ENCODE results near the gene SH3BP1. TPM values are rescaled to one million over a fixed set of nuclear protein-coding genes. Genes with fewer than 3 reads are reported as not detected.

SH3BP1 gene
- total and polyA plus RNA-seq, 2 donors (not counting 1 experiment from before 2014, with no cell fraction given): 44.0 to 69.7 TPM

DNA sequence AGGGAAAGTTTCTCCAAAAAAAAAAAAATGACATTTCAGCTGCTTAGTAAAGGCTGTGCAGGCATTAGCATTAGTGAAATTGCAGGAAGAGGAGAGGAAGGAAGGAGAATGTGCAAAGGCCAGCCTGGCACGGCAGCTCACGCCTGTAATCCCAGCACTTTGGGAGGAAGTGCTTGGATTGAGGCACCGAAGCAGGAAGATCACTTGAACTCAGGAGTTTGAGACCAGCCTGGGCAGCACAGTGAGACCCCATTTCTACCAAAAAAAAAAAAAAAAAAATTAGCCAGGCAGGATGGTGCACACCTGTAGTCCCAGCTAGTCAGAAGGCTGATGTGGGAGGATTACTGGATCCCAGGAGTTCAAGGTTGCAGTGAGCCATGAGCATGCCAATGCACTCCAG is 65.2 kb downstream of the SH3BP1 start:
- intact Hi-C loops (cut with micrococcal nuclease): no loop called here
- no peak overlapping the region for H3K9ac ChIP-seq (ENCODE audit: low read length)
- no peak overlapping the region for H3K4me3 ChIP-seq (ENCODE audit: control extremely low read depth in 1 of 5, extremely low read depth in 1 of 5, insufficient read depth in 1 of 5, low read depth in 2 of 5, low read length in 4 of 5)
- WGBS (ENCODE audit: insufficient coverage): 68% methylated on average over 3 of the region's 3 CpGs
- H3K27ac ChIP-seq (ENCODE audit: low read length in 2 of 2): no peak overlapping the region
- Mint-ChIP-seq H3K9me3 (ENCODE audit: insufficient read depth) (no peaks in the 10 kb centered on the region), H3K27me3 (no peaks in the 10 kb centered on the region), H3K4me3 (no peak overlapping the region), H3K27ac (no peak overlapping the region), H3K4me1 (no peaks in the 10 kb centered on the region)
- DNase-seq (no peak), ATAC-seq (ENCODE audit: low read depth) (no peak)
- no peaks in the 10 kb centered on the region for H3K4me1 ChIP-seq (ENCODE audit: control insufficient read depth in 2 of 2, insufficient read depth in 2 of 2, low read length in 2 of 2)
- H3K27me3 ChIP-seq (replicated peaks in 1 of 4; ENCODE audit: control extremely low read depth in 1 of 4, control insufficient read depth in 3 of 4, insufficient read depth in 4 of 4, low read length in 3 of 4): no peaks in the 10 kb centered on the region
- ChIA-PET POLR2A (interaction anchor here (0.7 kb wide), 2 partner anchors 10 kb away, joined by 3 to 5 read pairs; no protein-coding TSS in a partner anchor), CTCF (interaction anchor here (0.7 kb wide), 1 partner anchor 430 kb away, joined by 3 read pairs; no protein-coding TSS in a partner anchor)
- peaks cover 0 to 2% of the 10 kb centered on the region in 2 experiments for H3K36me3 ChIP-seq (replicated peaks in 1 of 2; ENCODE audit: control extremely low read depth in 1 of 2, control insufficient read depth in 1 of 2, extremely low read depth in 1 of 2, insufficient read depth in 2 of 2, low read length in 1 of 2)
- H2AFZ ChIP-seq (ENCODE audit: insufficient read depth, low read depth, low read length, poor library complexity, severe bottlenecking): no peak overlapping the region
- no peaks in the 10 kb centered on the region for H4K20me1 ChIP-seq (ENCODE audit: control insufficient read depth, insufficient read depth, low read length, poor library complexity, severe bottlenecking)
- H3K79me2 ChIP-seq (ENCODE audit: control insufficient read depth, insufficient read depth, low read length): no peaks in the 10 kb centered on the region
- no peak overlapping the region for H3K4me2 ChIP-seq (replicated peaks; ENCODE audit: low read depth, low read length, poor library complexity, severe bottlenecking)
- TF ChIP-seq, protein P1, sequence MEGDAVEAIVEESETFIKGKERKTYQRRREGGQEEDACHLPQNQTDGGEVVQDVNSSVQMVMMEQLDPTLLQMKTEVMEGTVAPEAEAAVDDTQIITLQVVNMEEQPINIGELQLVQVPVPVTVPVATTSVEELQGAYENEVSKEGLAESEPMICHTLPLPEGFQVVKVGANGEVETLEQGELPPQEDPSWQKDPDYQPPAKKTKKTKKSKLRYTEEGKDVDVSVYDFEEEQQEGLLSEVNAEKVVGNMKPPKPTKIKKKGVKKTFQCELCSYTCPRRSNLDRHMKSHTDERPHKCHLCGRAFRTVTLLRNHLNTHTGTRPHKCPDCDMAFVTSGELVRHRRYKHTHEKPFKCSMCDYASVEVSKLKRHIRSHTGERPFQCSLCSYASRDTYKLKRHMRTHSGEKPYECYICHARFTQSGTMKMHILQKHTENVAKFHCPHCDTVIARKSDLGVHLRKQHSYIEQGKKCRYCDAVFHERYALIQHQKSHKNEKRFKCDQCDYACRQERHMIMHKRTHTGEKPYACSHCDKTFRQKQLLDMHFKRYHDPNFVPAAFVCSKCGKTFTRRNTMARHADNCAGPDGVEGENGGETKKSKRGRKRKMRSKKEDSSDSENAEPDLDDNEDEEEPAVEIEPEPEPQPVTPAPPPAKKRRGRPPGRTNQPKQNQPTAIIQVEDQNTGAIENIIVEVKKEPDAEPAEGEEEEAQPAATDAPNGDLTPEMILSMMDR (IDR thresholded peaks at IDR 0.05): no peak
- no peak for TF ChIP-seq EZH2 (IDR thresholded peaks at IDR 0.05; ENCODE audit: borderline replicate concordance, insufficient read depth, low read depth, low read length, poor library complexity, severe bottlenecking)
- H3K9me3 ChIP-seq (ENCODE audit: control extremely low read depth in 1 of 3, control insufficient read depth in 2 of 3, insufficient read depth in 1 of 3, low read length in 2 of 3): no peaks in the 10 kb centered on the region

DNA sequence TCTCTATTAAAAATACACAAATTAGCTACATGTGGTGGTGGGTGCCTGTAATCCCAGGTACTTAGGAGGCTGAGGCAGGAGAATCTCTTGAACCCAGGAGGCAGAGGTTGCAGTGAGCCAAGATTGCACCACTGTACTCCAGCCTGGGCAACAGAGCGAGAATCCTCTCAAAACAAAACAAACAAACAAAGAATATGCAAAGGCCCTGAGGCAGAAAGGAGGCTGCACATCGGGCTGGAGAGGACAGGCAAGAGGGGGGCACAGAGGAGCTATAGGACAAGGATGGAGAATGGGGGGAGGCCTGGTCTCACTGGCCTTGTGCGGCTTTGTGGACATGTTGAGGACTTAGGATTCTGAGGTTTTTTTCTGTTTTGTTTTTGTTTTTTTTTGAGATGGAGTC is 65.7 kb downstream of the SH3BP1 start:
- intact Hi-C loops (cut with micrococcal nuclease): no loop called here
- no peaks in the 10 kb centered on the region for H4K20me1 ChIP-seq (ENCODE audit: control insufficient read depth, insufficient read depth, low read length, poor library complexity, severe bottlenecking)
- ChIA-PET POLR2A (interaction anchor here (0.7 kb wide), 2 partner anchors 9 to 10 kb away, joined by 3 to 5 read pairs; no protein-coding TSS in a partner anchor), CTCF (no interaction called here)
- no peak for DNase-seq
- Mint-ChIP-seq H3K9me3 (ENCODE audit: insufficient read depth) (no peaks in the 10 kb centered on the region), H3K27ac (no peak overlapping the region), H3K4me1 (no peaks in the 10 kb centered on the region), H3K4me3 (no peak overlapping the region), H3K27me3 (no peaks in the 10 kb centered on the region)
- no peak overlapping the region for H2AFZ ChIP-seq (ENCODE audit: insufficient read depth, low read depth, low read length, poor library complexity, severe bottlenecking)
- no peaks in the 10 kb centered on the region for H3K79me2 ChIP-seq (ENCODE audit: control insufficient read depth, insufficient read depth, low read length)
- WGBS (ENCODE audit: insufficient coverage): 80% methylated on average over 2 of the region's 3 CpGs
- H3K9me3 ChIP-seq (ENCODE audit: control extremely low read depth in 1 of 3, control insufficient read depth in 2 of 3, insufficient read depth in 1 of 3, low read length in 2 of 3): no peaks in the 10 kb centered on the region
- H3K27ac ChIP-seq (ENCODE audit: low read length in 2 of 2): no peak overlapping the region
- H3K9ac ChIP-seq (ENCODE audit: low read length): no peak overlapping the region
- H3K4me3 ChIP-seq (ENCODE audit: control extremely low read depth in 1 of 5, extremely low read depth in 1 of 5, insufficient read depth in 1 of 5, low read depth in 2 of 5, low read length in 4 of 5): no peak overlapping the region
- no peaks in the 10 kb centered on the region for H3K4me1 ChIP-seq (ENCODE audit: control insufficient read depth in 2 of 2, insufficient read depth in 2 of 2, low read length in 2 of 2)
- no peak for ATAC-seq (ENCODE audit: low read depth)
- H3K27me3 ChIP-seq (replicated peaks in 1 of 4; ENCODE audit: control extremely low read depth in 1 of 4, control insufficient read depth in 3 of 4, insufficient read depth in 4 of 4, low read length in 3 of 4): no peaks in the 10 kb centered on the region
- peaks cover 0 to 2% of the 10 kb centered on the region in 2 experiments for H3K36me3 ChIP-seq (replicated peaks in 1 of 2; ENCODE audit: control extremely low read depth in 1 of 2, control insufficient read depth in 1 of 2, extremely low read depth in 1 of 2, insufficient read depth in 2 of 2, low read length in 1 of 2)
- H3K4me2 ChIP-seq (replicated peaks; ENCODE audit: low read depth, low read length, poor library complexity, severe bottlenecking): no peak overlapping the region
- TF ChIP-seq, protein P1 (IDR thresholded peaks at IDR 0.05): no peak
- no peak for TF ChIP-seq EZH2 (IDR thresholded peaks at IDR 0.05; ENCODE audit: borderline replicate concordance, insufficient read depth, low read depth, low read length, poor library complexity, severe bottlenecking)

Small RNA genes lying within 50 kb of the gene (small RNA-seq; reads per million reads assigned to genes)
- not detected for gene RN7SL385P (ENCODE audit: insufficient read length, low read depth, low replicate concordance)

Other genes starting within 250 kb of the SH3BP1 start
- gene ELFN2, start 212.2 kb upstream of the SH3BP1 start, total RNA-seq: 0.12 and 0.22 TPM in 2 replicates
- 0.06 and 0.07 TPM in 2 replicates for gene ELFN2, start 212.2 kb upstream of the SH3BP1 start, polyA plus RNA-seq
- gene MFNG, start 153.3 kb upstream of the SH3BP1 start, total RNA-seq: 95.9 and 109 TPM in 2 replicates
- 98.6 and 125 TPM in 2 replicates for gene MFNG, start 153.3 kb upstream of the SH3BP1 start, polyA plus RNA-seq
- gene CARD10, start 120.3 kb upstream of the SH3BP1 start, total RNA-seq: not detected in 2 replicates
- not detected in 2 replicates for gene CARD10, start 120.3 kb upstream of the SH3BP1 start, polyA plus RNA-seq
- not detected in 2 replicates for gene CDC42EP1, start 79.2 kb upstream of the SH3BP1 start, total RNA-seq
- 0.22 and 0.39 TPM in 2 replicates for gene CDC42EP1, start 79.2 kb upstream of the SH3BP1 start, polyA plus RNA-seq
- gene LGALS2, start 59.6 kb upstream of the SH3BP1 start, total RNA-seq: not detected in 2 replicates
- 3.0 TPM in 1 of 2 replicates, not detected in the other for gene LGALS2, start 59.6 kb upstream of the SH3BP1 start, polyA plus RNA-seq
- 146 and 154 TPM in 2 replicates for gene GGA1, start 30.8 kb upstream of the SH3BP1 start, total RNA-seq
- gene GGA1, start 30.8 kb upstream of the SH3BP1 start, polyA plus RNA-seq: 137 and 138 TPM in 2 replicates
- gene PDXP, start 19.1 kb downstream of the SH3BP1 start, total RNA-seq: 16.6 and 16.9 TPM in 2 replicates
- gene PDXP, start 19.1 kb downstream of the SH3BP1 start, polyA plus RNA-seq: 9.4 and 17.5 TPM in 2 replicates
- gene LGALS1, start 36.0 kb downstream of the SH3BP1 start, total RNA-seq: 106 and 107 TPM in 2 replicates
- gene LGALS1, start 36.0 kb downstream of the SH3BP1 start, polyA plus RNA-seq: 136 and 207 TPM in 2 replicates
- gene NOL12, start 46.7 kb downstream of the SH3BP1 start, total RNA-seq: 34.7 and 38.5 TPM in 2 replicates
- 43.1 and 48.5 TPM in 2 replicates for gene NOL12, start 46.7 kb downstream of the SH3BP1 start, polyA plus RNA-seq
- 47.2 and 47.5 TPM in 2 replicates for gene TRIOBP, start 57.4 kb downstream of the SH3BP1 start, total RNA-seq
- gene TRIOBP, start 57.4 kb downstream of the SH3BP1 start, polyA plus RNA-seq: 25.2 and 26.8 TPM in 2 replicates
- gene GCAT, start 168.3 kb downstream of the SH3BP1 start, total RNA-seq: 0.47 TPM in 1 of 2 replicates, not detected in the other
- 0.15 TPM in 1 of 2 replicates, not detected in the other for gene GCAT, start 168.3 kb downstream of the SH3BP1 start, polyA plus RNA-seq
- not detected in 2 replicates for gene GALR3, start 183.7 kb downstream of the SH3BP1 start, total RNA-seq
- gene GALR3, start 183.7 kb downstream of the SH3BP1 start, polyA plus RNA-seq: not detected in 2 replicates
- 18.1 and 20.3 TPM in 2 replicates for gene ANKRD54, start 204.7 kb downstream of the SH3BP1 start, total RNA-seq
- 27.8 and 29.3 TPM in 2 replicates for gene ANKRD54, start 204.7 kb downstream of the SH3BP1 start, polyA plus RNA-seq
- 526 and 560 TPM in 2 replicates for gene EIF3L, start 209.8 kb downstream of the SH3BP1 start, total RNA-seq
- gene EIF3L, start 209.8 kb downstream of the SH3BP1 start, polyA plus RNA-seq: 367 and 430 TPM in 2 replicates

Measured in B cell (primary cell).